ENCODE results near the gene THBS1. TPM values are rescaled to one million over a fixed set of nuclear protein-coding genes. Genes with fewer than 3 reads are reported as not detected.
A peak's percentile ranks its signal among the peaks of the same experiment; 100 is the strongest.

The THBS1 gene
- total RNA-seq, 1 donor from 2014 or later = 5,210 TPM

DNA sequence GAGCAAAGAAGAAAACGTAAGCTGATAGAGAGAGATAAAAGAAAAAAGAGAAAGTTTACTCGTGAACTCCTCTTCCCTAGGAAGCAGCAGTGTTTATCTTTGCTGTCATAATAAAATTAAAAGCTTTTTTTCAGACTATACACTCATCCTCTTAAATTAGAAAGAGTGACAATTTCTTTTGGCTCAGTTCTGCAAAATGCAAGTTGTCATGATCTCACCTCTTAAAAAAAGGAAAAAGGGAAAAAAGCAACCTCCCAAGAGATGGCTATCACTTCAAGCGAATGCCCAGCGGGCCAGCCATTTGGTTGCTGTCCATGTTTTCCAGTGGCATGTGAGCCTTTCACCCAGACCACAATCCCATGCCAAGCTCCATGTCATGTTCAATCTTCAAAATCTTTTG is 7.0 kb upstream of the THBS1 start:
- DNase-seq (ENCODE audit: low read depth, low spot score) = no peak

- DNase-seq (ENCODE audit: low read depth, low spot score) = no peak
These were observed 6.5 kb upstream of the THBS1 start for GRCh38 chr15:39574427-39574826.

GRCh38 chr15:39575180-39575579 is 5.7 kb upstream of the THBS1 start:
- DNase-seq (ENCODE audit: low read depth, low spot score) = no peak

GRCh38 chr15:39578851-39579486 is 1.9 kb upstream of the THBS1 start:
- peak; percentile 66 for DNase-seq (ENCODE audit: low read depth, low spot score)

DNA sequence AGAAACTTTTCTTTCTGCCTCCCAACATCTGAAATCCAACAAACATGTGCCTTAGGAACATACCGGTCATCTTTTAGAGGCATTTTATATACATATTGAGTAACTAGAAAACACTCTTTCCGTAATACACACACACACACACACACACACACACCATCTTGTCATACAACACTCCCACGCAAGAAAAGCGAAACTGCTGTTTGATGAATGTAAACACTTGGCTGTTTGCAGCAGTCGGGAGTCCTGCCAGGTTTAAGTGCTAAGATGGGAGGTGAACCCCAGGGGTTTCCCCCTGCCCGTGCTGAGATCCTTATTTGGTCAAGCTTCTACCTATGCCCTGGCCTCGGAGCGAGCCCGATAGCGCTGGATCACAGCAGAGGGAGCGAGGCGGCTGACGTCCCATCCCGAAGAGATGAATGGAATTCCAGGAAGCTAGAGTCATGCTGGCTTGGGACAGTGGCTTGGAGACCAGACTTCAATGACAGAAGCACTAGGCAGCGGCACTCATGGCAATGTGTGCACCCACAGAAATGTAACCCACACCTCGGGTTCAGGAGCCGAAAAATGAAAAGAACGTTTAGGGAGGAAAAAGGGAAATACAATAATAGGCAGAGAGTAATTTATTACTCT is 1.3 kb upstream of the THBS1 start:
- peak; percentile 97 for DNase-seq (ENCODE audit: low read depth, low spot score)

DNA sequence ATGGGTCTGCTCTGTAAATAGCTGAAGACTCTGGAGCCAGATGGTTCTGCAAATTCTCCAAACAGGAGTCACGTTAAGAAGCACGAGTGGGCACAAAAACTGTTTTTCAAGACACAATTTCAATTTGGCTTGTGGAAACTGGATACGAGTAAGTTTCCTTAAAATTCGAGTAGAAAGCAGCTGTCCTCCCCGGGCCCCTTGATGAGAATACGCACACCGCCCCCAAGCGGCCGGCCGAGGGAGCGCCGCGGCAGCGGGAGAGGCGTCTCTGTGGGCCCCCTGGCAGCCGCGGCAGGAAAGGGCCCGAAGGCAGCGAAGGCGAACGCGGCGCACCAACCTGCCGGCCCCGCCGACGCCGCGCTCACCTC is 778 bp upstream of the THBS1 start:
- peak; percentile 78 for DNase-seq (ENCODE audit: low read depth, low spot score)

- DNase-seq (ENCODE audit: low read depth, low spot score) = no peak
These were observed 438 bp downstream of the THBS1 start for GRCh38 chr15:39581242-39581792.

DNA sequence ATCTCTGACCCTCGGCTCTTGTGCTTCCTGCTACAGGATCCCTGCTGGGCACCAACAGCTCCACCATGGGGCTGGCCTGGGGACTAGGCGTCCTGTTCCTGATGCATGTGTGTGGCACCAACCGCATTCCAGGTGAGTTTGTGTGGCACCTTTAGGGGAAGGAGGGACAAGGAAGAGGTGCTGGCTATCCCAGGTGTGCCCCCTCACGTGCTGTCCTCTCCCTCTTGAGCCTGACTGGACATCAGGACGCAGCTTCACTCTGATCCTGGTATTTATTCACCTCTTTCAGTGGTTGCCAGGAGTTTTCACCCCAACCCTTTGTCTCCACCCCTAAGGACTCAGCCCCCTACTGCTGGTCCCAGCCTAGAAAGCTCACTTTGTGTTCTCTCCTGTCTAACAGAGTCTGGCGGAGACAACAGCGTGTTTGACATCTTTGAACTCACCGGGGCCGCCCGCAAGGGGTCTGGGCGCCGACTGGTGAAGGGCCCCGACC is 960 bp downstream of the THBS1 start:
- peak; percentile 22 for DNase-seq (ENCODE audit: low read depth, low spot score)

DNA sequence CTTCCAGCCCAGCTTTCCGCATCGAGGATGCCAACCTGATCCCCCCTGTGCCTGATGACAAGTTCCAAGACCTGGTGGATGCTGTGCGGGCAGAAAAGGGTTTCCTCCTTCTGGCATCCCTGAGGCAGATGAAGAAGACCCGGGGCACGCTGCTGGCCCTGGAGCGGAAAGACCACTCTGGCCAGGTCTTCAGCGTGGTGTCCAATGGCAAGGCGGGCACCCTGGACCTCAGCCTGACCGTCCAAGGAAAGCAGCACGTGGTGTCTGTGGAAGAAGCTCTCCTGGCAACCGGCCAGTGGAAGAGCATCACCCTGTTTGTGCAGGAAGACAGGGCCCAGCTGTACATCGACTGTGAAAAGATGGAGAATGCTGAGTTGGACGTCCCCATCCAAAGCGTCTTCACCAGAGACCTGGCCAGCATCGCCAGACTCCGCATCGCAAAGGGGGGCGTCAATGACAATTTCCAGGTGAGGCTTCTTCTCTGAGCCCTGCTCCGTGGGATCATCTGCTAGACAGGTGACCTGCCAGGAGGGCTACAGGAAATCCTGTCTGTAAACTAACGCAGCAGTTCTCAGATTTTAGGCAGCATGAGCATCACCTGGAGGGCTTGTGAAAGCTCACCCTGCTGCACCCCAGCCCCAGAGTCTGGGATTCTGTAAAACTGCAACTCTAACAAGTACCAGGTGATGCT is 1.6 kb downstream of the THBS1 start:
- DNase-seq (ENCODE audit: low read depth, low spot score) = peak; percentile 19

DNA sequence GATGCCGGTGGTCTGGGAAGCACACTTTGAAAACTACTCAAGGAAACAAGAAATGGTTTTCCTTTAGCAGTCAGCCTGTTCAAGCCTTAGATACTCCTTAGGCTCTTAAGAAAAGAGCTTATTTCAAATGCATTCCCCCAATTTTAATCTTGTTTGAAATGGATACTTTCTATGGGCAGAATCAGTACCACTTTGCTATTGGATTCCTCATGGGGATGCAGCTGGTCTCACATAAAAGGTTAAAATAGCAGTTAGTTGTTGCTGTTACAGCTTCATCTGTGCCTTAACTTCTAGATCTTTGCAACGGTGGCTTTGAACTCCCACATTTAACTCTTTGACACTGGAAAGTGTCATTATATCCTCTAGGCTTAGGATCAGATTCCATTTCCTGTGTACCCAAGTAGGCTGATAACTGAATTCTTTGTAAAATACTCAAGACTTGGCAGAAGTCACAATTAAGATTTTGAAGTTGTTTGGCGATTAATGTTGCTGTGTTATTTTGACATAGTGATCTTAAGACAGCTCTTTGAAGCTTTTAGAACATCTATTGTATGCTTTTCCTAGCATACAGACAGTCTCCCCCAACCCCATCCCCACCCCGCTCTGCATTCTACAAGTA is 2.2 kb downstream of the THBS1 start:
- DNase-seq (ENCODE audit: low read depth, low spot score) = no peak

DNA sequence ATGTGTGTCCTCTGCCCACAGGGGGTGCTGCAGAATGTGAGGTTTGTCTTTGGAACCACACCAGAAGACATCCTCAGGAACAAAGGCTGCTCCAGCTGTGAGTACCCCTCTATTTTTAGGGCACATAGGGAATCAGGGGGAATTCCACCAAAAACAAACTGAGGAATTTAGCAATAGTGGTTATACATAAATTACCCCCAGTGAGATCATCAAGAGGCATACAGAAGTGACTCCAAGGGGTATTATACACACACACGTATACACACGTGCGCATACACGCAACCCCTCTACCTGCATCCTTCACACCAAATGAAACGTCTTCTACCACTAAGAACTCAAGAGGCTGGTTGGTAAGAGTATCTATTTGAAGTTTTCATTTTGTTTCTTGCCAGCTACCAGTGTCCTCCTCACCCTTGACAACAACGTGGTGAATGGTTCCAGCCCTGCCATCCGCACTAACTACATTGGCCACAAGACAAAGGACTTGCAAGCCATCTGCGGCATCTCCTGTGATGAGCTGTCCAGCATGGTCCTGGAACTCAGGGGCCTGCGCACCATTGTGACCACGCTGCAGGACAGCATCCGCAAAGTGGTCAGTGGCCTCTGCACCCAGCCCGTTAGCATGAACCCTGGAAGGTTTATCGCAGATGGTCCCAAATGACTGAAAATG is 2.9 kb downstream of the THBS1 start:
- peak; percentile 39 for DNase-seq (ENCODE audit: low read depth, low spot score)

- no peak for DNase-seq (ENCODE audit: low read depth, low spot score)
These were observed 3.4 kb downstream of the THBS1 start for GRCh38 chr15:39584266-39584659.

DNA sequence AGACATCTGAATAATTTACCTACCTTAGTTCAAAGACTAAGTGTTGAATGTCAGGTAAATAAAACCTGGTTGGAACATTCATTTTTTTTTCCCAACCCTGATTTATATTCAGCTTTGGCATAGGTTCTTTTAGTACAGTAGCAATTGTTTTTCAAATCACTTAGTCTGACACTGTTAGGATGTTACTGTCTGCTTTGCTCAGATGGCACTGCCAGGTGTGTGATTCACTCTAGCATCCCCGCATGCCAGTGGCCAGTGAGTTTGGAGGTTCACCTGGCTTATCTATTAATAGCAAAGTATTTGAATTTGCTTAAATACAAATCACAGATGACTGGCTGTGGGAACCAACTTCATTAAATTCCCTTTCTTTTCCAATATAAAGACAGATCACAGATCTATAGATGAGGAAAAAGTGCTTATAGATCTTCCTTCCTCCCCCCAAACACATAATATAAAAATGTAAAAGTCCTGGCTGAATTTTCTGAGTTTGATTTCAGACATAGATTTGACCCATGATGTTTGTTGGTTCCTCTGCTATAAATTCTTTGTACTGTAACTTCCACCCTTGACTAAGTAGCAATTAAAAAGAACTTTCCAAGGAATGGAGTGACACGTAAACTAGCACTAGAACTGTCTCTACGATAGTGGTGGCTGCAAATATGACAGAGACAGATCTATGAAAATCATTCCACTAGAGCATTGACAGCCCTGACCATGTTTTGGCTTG is 3.9 kb downstream of the THBS1 start:
- no peak for DNase-seq (ENCODE audit: low read depth, low spot score)

DNA sequence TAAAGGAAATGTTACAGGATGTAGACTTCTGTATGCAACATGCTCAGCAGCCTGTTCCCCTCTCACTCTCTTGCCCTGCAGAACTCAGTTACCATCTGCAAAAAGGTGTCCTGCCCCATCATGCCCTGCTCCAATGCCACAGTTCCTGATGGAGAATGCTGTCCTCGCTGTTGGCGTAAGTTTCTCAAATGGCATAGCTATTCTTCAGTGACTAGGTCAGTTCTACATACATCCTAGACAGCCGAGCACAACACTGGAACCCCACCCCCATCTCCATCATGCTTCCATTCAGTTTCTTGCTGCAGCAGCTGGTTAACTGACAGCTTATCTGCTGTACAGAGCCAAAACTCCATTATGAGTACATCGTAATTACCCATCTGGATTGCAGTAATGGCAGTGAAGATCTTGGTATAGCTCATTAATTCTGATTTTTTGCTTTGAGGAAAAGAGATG is 4.5 kb downstream of the THBS1 start:
- DNase-seq (ENCODE audit: low read depth, low spot score) = peak; percentile 11

DNA sequence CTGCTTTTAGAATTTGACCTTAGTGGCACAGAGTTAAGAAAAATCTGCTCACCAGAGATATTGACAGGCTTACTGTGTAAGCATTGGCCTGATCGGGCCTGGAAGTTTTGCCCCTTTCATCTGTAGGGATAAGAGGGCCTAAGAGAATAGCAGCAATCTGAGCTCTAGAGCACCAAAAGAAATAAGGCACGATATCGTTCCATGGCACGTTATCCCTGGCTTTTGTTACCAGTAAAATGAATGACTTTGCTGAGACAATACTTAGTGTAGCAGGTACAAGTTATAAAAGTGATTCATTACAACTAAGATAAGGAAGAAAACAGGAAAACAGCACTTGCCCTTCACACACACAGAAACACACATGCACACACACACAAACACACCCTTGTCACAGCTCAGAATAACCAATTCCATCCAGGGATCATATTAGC is 5.0 kb downstream of the THBS1 start:
- peak; percentile 15 for DNase-seq (ENCODE audit: low read depth, low spot score)

DNA sequence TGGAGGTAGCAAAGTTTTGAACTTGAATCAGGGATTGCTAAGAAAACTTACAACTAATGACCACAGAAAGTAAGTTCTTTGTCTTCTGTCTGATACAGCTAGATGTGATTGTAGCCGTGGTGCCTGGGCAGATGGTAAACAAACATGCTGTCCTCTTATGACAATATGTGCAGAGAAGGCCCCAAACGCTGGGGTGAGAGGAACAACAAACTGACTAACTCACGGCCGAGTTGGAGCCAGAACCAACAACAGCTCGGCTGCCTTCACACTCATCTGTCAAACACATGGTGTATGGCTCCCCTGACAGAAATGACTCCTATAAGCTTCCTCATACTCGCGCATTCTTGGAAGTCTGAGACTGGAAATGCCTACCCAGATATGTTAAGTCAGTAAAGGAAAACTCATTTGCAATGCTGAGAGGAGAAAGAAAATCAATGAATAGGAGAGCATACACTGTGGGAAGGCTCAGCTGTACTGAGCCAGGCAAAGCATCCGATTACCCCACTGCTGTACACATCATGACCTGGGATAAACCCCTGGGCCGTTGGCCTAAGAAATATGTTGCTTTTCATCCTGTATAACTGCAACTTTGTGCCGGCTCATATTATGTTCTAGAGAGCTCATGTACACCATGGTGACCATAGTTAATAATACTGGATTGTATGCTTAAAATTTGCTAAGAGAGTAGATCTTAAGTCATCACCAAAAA is 5.7 kb downstream of the THBS1 start:
- peak; percentile 43 for DNase-seq (ENCODE audit: low read depth, low spot score)

- DNase-seq (ENCODE audit: low read depth, low spot score) = peak; percentile 36
These were observed 6.3 kb downstream of the THBS1 start for GRCh38 chr15:39587096-39587721.

DNA sequence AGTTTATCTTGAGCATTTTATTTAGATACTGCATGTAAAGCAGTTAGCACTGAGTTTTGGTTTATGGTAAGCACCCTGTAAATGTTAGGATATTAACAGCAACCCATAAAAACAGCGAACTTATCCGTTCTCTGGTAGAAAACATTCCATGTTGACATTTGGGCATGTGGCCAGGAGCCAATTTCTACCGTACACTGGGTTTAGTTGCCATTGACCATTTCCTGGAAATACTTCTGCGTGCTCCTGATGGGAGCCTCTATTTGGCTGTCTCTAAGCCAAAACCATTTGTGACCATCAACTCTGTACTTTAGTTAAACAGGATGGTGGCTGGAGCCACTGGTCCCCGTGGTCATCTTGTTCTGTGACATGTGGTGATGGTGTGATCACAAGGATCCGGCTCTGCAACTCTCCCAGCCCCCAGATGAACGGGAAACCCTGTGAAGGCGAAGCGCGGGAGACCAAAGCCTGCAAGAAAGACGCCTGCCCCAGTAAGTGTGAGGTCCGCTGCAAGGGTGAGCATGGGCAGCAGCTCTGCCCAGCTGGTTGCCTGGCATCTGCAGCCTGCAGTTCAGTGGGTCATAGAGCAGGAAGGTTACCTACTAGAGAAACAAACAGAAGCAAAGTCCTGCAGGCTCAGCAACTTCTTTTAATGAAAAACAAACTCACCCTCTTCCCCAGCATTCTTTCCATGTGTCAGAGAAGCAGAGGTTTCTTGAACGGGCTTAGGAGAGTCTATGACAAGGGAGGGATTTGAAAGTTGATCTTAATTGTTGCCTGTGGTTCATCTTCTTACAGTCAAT is 7.1 kb downstream of the THBS1 start:
- DNase-seq (ENCODE audit: low read depth, low spot score) = peak; percentile 47
